Activated CD8-positive, alpha-beta memory T cell treated with anti-CD3 and anti-CD28 coated beads, Interleukin-2, amount 10 ng/mL, durations not matched to agents 7 days and 5 days (primary cell): ENCODE results near the gene MFSD2B. TPM values are rescaled to one million over a fixed set of nuclear protein-coding genes. Genes with fewer than 3 reads are reported as not detected.

Experiments used
- ATAC-seq: fragments of 150-1000 bp; cut with Tn5 transposase; one replicate; pipeline ENCODE4 v1.10.0; 2021; ENCODE audit warnings: moderate library complexity
- CTCF ChIA-PET: fragments of 350-600 bp; sonication (Branson Sonifier 250); formaldehyde crosslinking; loops from one replicate; lab custom pipeline; 2021; ENCODE audit warnings: antibody characterized with exemption; lab: Charles Lee
- DNase-seq: peaks from one replicate; pipeline ENCODE4 v3.0.0-alpha.2; 2020
- H3K27ac Mint-ChIP-seq: one replicate; pipeline ENCODE4 v1.8.0; 2021; ENCODE audit warnings: mild to moderate bottlenecking, mixed read lengths
- H3K27me3 Mint-ChIP-seq: one replicate; pipeline ENCODE4 v1.8.0; 2021; ENCODE audit warnings: mixed read lengths
- H3K36me3 Mint-ChIP-seq: one replicate; pipeline ENCODE4 v1.8.0; 2021; ENCODE audit warnings: mild to moderate bottlenecking, mixed read lengths
- H3K4me1 Mint-ChIP-seq: one replicate; pipeline ENCODE4 v1.8.0; 2021; ENCODE audit warnings: mixed read lengths
- H3K4me3 Mint-ChIP-seq: one replicate; pipeline ENCODE4 v1.8.0; 2021; ENCODE audit warnings: mild to moderate bottlenecking, moderate library complexity, mixed read lengths
- H3K9me3 Mint-ChIP-seq: one replicate; pipeline ENCODE4 v1.8.0; 2022; ENCODE audit warnings: low read depth, mixed read lengths
- total RNA-seq, 2 experiments: library from RNA; stranded (reverse); gene quantifications; one replicate each; pipeline ENCODE4 v1.2.3, GENCODE V29; 2021

MFSD2B gene, protein sequence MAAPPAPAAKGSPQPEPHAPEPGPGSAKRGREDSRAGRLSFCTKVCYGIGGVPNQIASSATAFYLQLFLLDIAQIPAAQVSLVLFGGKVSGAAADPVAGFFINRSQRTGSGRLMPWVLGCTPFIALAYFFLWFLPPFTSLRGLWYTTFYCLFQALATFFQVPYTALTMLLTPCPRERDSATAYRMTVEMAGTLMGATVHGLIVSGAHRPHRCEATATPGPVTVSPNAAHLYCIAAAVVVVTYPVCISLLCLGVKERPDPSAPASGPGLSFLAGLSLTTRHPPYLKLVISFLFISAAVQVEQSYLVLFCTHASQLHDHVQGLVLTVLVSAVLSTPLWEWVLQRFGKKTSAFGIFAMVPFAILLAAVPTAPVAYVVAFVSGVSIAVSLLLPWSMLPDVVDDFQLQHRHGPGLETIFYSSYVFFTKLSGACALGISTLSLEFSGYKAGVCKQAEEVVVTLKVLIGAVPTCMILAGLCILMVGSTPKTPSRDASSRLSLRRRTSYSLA
- total RNA-seq, result not detected

DNA sequence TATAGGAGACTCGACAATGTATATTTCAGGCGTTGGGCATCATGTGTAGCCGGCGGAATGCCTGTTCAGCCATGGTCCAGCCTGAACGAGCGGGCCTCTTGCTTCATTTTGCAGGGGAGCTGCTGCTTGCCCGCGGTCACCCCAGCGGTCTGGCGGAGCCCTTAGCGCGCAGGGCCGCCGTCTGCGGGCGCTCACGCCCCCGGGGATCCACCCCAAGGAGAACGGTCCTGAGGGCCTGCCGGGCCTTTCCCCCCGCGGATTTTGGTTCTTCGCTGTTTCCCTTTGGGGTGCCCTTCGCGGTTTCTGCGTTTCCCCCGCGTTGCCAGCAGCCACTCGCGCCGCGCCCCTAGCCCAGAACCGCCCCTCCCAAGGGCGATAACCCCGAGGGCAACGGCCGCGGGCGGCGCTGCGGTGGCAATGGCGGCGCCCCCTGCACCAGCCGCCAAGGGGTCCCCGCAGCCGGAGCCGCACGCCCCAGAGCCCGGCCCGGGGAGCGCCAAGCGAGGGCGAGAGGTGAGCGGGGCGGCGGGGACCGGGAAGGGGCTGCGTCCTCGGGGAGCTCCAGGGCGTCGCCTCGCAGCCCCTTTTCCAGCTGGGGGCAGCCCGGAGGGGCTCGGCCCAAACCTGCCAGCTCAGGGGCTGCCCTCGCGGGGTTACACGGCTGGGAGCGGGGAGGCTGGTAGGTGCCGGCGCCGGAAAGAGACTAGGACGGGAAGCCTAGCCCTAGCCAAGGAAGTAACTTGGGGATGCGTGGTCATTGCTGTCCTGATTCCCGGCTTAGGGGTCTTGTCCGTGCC is at the start of gene MFSD2B:
Gene MFSD2B, plus strand, starts transcription at position 406 of the 797 bp plus-strand sequence. Its CDS starts 12 bp downstream, at position 418.
- H3K4me1 Mint-ChIP-seq, result peaks cover 9% of the 10 kb centered on the region
- DNase-seq (no peak), ATAC-seq (peak; percentile 52)
- H3K27me3 Mint-ChIP-seq, result peaks cover 38% of the 10 kb centered on the region
- no peaks in the 10 kb centered on the region for H3K9me3 Mint-ChIP-seq
- no peak within 1 kb of the TSS for H3K4me3 Mint-ChIP-seq
- H3K36me3 Mint-ChIP-seq, result no peaks in the 10 kb centered on the region
- CTCF ChIA-PET, result no interaction called here
- H3K27ac Mint-ChIP-seq, result no peak within 1 kb of the TSS

DNA sequence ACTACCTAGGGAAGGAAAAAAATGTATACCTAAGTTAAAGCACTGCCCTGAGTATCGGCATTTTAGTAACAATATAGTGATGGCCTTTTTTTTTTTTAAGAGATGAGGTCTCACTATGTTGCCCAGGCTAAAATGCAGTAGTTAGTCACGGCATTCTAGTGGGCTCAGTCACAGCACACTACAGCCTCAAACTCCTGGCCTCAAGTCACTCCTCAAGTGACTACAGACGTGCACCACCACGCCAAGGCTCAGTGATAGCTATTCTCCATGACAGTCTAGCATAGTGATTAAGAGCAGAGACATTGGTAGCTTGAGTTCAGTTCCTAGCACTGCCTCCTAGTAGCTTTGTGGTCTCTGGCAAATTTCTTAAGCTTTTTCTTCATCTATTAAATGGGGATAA is 42.0 kb upstream of the MFSD2B start:
- CTCF ChIA-PET, result no interaction called here
- H3K36me3 Mint-ChIP-seq, result peaks cover 13% of the 10 kb centered on the region
- H3K9me3 Mint-ChIP-seq, result peaks cover 2% of the 10 kb centered on the region
- no peaks in the 10 kb centered on the region for H3K27me3 Mint-ChIP-seq
- DNase-seq, result no peak
- no peaks in the 10 kb centered on the region for H3K4me1 Mint-ChIP-seq
- no peak overlapping the region for H3K4me3 Mint-ChIP-seq
- no peak for ATAC-seq
- H3K27ac Mint-ChIP-seq, result no peak overlapping the region

DNA sequence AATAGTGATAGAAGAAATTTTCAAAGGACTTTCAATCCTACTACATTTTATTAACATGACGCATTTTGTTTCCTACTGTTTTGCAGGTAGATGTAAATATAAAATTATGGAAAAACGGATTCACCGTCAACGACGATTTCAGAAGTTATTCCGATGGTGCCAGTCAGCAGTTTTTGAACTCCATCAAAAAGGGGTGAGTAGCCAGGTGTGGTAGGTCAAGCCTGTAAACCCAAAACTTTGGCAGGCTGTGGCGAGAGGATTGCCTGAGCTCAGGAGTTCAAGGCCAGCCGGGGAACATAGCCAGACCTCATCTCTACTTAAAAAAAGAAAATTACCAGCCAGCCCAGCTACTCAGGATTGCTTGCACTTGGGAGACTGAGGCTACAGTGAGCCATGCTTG is 33.0 kb upstream of the MFSD2B start:
- peaks cover 11% of the 10 kb centered on the region for H3K36me3 Mint-ChIP-seq
- no peaks in the 10 kb centered on the region for H3K27me3 Mint-ChIP-seq
- H3K9me3 Mint-ChIP-seq, result no peaks in the 10 kb centered on the region
- H3K27ac Mint-ChIP-seq, result no peak overlapping the region
- H3K4me3 Mint-ChIP-seq, result no peak overlapping the region
- no peak for DNase-seq
- ATAC-seq, result no peak
- no peaks in the 10 kb centered on the region for H3K4me1 Mint-ChIP-seq
- CTCF ChIA-PET, result no interaction called here

DNA sequence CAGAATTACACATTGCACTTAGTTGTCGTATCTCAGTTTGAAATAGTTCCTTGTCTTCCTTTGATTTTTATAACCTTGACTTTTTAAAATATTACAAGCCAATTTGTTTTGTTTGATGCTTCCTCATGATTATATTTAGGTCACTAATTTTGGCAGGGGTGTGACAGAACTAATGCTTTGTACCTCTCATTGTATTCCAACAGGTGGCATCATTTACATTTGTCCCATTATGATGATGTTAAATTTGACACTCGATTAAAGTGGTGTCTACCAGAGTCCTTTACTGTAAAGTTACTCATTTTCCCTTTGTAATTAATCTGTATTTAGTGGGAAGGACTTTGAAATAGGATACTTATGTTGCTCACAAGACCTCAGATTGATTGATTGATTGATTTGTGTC is 21.5 kb upstream of the MFSD2B start:
- Mint-ChIP-seq H3K27me3 (no peaks in the 10 kb centered on the region), H3K4me3 (no peak overlapping the region), H3K4me1 (no peaks in the 10 kb centered on the region), H3K9me3 (no peaks in the 10 kb centered on the region), H3K27ac (no peak overlapping the region), H3K36me3 (peaks cover 3% of the 10 kb centered on the region)
- ATAC-seq, result peak; percentile 60
- DNase-seq, result no peak
- CTCF ChIA-PET, result interaction anchor here (1.5 kb wide), 1 partner anchor 96 kb away, joined by 10 read pairs; the partner anchor contains the start of gene TP53I3

DNA sequence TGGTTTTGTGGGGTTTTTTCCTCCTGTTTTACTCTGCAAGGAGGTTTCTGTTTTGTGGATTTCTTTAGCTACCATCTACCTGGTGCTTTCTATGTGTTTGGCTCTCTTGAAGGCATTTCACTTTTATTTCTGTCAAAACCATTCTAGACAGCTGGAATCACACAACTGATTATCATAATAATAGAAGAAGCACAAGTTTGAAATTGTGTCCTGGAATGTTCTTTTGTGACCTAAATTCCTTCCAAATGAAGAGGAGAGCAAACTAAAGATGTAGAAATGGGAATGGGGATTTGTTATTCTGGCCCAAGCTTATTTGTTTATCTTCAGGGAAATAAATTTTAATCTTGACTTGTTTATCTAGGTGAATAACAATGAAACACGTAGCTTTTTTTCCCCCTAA is 17.0 kb upstream of the MFSD2B start:
- Mint-ChIP-seq H3K36me3 (peaks cover 1% of the 10 kb centered on the region), H3K4me3 (no peak overlapping the region), H3K27me3 (no peaks in the 10 kb centered on the region), H3K9me3 (no peaks in the 10 kb centered on the region), H3K4me1 (no peaks in the 10 kb centered on the region), H3K27ac (no peak overlapping the region)
- ATAC-seq (no peak), DNase-seq (no peak)
- CTCF ChIA-PET, result no interaction called here

DNA sequence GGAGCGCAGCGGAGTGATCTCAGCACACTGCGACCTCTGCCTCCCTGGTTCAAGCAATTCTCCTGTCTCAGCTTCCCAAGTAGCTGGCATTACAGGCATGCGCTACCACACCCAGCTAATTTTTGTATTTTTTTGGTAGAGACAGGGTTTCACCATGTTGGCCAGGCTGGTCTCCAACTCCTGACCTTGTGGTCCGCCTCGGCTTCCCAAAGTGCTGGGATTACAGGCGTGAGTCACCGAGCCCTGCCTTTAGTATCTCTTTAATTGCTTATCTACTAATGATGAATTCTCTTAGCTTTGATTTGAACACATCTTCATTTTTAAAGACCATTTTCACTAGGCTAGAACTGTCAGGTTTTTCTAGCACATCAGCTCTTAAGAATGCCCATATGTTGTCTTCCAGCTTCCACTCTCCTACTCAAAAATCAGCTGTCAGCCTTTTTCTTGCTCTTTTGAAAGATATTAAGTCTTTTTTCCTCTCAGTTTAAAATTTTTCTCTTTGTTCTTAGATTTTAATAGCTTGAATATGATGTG is 16.1 kb upstream of the MFSD2B start:
- no peaks in the 10 kb centered on the region for H3K36me3 Mint-ChIP-seq
- CTCF ChIA-PET, result interaction anchor here (0.9 kb wide), 1 partner anchor 90 kb away, joined by 3 read pairs; the partner anchor contains the start of gene TP53I3
- H3K27ac Mint-ChIP-seq, result no peak overlapping the region

DNA sequence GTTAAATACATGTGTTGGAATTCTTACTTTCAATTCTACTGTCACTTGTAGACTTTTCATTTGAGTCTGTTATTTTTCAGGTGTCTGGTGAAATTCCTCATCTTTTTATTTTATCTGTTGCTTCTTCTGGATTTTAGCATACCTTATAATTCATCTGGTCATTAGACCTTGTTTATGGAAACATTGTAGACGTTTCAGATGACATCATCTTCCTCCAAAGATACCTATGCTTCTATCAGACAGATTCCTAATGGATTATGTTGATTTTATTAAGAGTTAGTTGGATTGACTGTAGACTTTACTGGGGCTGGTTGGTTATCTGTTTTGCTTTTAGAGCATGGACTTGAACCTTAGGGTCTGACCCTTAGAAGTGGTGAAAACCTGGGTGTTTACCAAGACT is 15.3 kb upstream of the MFSD2B start:
- H3K4me3 Mint-ChIP-seq, result no peak overlapping the region
- no peaks in the 10 kb centered on the region for H3K4me1 Mint-ChIP-seq
- DNase-seq (no peak), ATAC-seq (no peak)
- CTCF ChIA-PET, result no interaction called here
- H3K9me3 Mint-ChIP-seq, result no peaks in the 10 kb centered on the region
- H3K27ac Mint-ChIP-seq, result no peak overlapping the region
- H3K36me3 Mint-ChIP-seq, result no peaks in the 10 kb centered on the region
- no peaks in the 10 kb centered on the region for H3K27me3 Mint-ChIP-seq

More for the DNA sequence above, 16.1 kb upstream of the MFSD2B start:
- H3K4me1 Mint-ChIP-seq, result no peaks in the 10 kb centered on the region
- H3K9me3 Mint-ChIP-seq, result no peaks in the 10 kb centered on the region
- H3K27me3 Mint-ChIP-seq, result no peaks in the 10 kb centered on the region
- ATAC-seq, result no peak
- no peak for DNase-seq
- no peak overlapping the region for H3K4me3 Mint-ChIP-seq

DNA sequence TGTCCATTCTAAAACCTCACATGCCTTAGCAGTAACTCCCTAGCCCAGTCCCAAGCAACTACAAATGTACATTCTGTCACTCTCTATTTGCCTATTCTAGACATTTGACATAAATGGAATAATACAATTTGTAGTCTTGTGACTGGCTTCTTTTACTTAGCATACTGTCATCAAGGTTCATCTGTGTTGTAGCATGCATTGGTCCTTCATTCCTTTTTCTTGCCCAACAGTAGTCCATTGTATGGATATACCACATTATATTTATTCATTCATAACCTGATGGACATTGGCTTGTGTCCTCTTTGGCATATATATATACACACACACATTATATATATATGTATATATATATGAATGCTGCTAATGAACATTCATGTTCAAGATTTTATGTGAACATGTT is 2.2 kb upstream of the MFSD2B start:
- Mint-ChIP-seq H3K4me3 (no peak overlapping the region), H3K36me3 (no peaks in the 10 kb centered on the region), H3K27me3 (peaks cover 36% of the 10 kb centered on the region), H3K4me1 (peaks cover 9% of the 10 kb centered on the region), H3K9me3 (no peaks in the 10 kb centered on the region), H3K27ac (no peak overlapping the region)
- ATAC-seq (no peak), DNase-seq (no peak)
- CTCF ChIA-PET, result no interaction called here

DNA sequence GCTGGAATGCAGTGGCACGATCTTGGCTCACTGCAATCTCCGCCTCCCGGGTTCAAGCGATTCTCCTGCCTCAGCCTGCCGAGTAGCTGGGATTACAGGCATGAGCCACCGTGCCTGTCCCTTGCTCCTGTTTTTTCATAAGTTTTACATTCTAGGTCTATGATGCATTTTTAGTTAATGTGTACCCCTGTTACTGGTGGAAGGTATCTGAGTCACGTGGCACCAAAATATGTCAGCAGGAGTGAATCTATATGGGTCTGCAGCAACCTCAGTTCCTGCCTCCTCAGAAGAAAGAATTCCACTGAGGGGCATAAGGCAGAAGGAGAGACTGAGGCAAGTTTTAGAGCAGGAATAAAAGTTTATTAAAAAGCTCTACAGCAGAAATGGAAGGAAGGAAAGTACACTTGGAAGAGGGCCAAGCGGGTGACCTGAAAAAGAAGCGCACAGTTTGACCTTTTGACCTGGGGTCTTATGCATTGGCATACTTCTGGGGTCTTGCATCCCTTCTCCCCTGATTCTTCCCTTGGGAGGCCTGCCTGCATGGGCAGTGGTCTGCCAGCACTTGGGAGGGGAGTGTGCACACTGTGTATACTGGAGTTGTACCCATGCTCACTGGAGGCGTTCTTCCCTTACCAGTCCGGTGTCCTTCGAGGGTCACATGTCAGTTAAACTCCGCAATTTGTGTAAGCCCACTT is 1.1 kb upstream of the MFSD2B start:
- CTCF ChIA-PET, result interaction anchor here (0.8 kb wide), 1 partner anchor 375 kb away, joined by 3 read pairs; no protein-coding TSS in a partner anchor
- Mint-ChIP-seq H3K27ac (no peak overlapping the region), H3K36me3 (no peaks in the 10 kb centered on the region), H3K27me3 (peaks cover 38% of the 10 kb centered on the region), H3K9me3 (no peaks in the 10 kb centered on the region), H3K4me3 (no peak overlapping the region), H3K4me1 (peaks cover 9% of the 10 kb centered on the region)
- DNase-seq (no peak), ATAC-seq (no peak)

DNA sequence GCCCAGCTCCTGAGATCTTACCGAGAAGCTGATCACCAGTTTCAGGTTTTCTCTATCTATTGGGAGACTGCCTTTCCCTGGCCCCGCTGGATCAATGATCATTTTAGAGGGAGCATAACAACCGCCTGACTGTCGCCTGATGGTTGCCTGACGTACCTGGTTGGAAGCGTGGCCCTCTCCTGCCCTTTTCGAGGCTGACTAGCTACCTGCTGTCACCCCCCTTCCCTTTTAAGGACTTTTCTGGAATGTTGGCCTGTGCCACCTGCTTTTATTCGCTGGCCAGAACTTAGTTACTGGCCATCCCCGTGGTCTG is 562 bp upstream of the MFSD2B start:
- H3K27me3 Mint-ChIP-seq, result peaks cover 38% of the 10 kb centered on the region
- ATAC-seq (no peak), DNase-seq (no peak)
- no peak overlapping the region for H3K27ac Mint-ChIP-seq
- H3K4me1 Mint-ChIP-seq, result peaks cover 9% of the 10 kb centered on the region
- no peak overlapping the region for H3K4me3 Mint-ChIP-seq
- CTCF ChIA-PET, result no interaction called here
- no peaks in the 10 kb centered on the region for H3K9me3 Mint-ChIP-seq
- no peaks in the 10 kb centered on the region for H3K36me3 Mint-ChIP-seq

DNA sequence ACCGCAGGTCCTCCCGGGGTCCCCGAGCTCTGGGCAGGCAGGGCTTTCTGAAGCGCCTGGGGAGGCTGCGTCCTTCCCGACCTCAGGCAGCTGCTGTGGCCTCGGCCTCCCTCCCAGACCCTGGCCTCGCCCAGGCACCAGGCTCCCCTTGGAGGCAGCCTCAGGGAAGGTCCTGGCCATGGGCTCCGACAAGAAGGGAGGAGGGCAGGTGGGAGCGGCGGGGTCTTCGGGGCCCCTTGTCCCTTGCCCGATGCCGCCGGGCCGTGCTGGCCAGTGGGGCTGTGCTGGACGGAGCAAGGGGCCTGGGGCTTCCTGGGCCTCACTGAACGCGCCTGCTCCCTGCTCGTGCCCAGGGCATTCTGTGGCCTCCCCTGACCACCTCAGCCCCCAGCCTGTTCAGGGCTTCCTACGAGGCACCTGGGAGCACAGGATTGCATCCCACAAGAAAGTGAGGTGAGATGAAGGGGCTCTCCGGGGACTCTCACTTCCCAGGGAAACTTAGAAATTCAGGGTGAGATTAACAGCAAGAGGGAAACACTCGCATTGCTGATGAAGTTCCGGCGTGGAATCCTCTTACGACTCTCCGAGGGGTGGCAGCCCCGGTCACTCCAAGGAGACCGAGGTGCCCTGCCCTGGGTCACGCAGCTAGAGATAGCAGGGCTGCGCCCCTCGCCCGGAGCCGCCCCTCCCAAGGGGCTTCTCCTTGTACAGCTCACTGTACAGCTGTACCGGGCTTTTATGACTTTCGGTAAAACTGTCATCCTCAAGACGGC is 778 bp downstream of the MFSD2B start:
- Mint-ChIP-seq H3K4me3 (no peak overlapping the region), H3K27ac (no peak overlapping the region), H3K9me3 (no peaks in the 10 kb centered on the region), H3K27me3 (peaks cover 38% of the 10 kb centered on the region), H3K36me3 (no peaks in the 10 kb centered on the region), H3K4me1 (peaks cover 9% of the 10 kb centered on the region)
- ATAC-seq (peak; percentile 7), DNase-seq (no peak)
- CTCF ChIA-PET, result no interaction called here

DNA sequence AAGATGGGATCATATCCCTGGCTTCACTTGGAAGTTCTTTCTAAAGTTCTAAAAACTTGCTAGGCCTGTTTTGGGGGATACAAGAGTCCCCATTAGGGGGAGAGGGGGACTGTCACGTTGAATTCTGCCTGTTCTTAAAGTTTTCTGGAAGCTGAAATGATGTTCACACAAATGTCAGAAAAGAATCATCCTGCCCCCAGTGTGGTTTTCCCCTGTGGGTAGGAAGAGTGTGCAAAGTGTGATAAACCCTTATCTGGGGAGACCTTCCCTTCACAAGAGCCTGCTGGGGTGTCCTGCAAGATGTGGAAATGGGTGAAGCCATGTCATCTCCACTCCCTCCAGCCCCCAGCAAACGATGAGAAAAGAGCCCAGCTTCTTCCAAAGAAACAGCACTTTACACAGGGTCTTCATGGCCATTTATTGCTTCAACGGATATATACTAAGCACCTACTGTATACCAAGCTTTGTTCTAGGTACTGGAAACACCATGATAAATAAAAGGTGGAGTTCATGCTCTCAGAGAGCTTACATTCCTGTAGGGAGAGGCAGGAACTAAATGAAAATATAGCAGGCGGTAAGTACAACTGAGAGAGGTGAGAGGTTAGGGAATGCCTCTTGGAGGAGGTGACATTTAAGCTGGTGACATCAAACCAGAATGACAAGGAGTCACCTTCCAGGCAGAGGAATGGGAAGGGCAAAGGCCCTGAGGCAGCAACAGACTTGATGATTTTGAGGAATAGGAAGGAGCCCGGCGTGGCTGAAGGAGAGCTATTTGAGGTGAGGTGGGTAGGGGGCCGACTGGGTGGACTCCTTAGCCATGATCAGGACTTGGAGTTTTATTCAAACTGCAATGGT is 1.6 kb downstream of the MFSD2B start:
- CTCF ChIA-PET, result no interaction called here
- Mint-ChIP-seq H3K9me3 (no peaks in the 10 kb centered on the region), H3K4me3 (no peak overlapping the region), H3K27me3 (peaks cover 38% of the 10 kb centered on the region), H3K36me3 (no peaks in the 10 kb centered on the region), H3K4me1 (peaks cover 9% of the 10 kb centered on the region), H3K27ac (no peak overlapping the region)
- ATAC-seq (no peak), DNase-seq (no peak)
